Psoas muscle (tissue), 8 donors: ENCODE results near the gene FGFBP2. TPM values are rescaled to one million over a fixed set of nuclear protein-coding genes. Genes with fewer than 3 reads are reported as not detected.

Experiments
- ATAC-seq, 4 donors: fragments of 200-7000 bp; cut with Tn5 transposase; one replicate each; pipeline ENCODE4 v1.9.1; 2020; ENCODE audit warnings: moderate library complexity in 3 of 4, mild to moderate bottlenecking in 2 of 4
- DNase-seq, 2 donors: peaks; one replicate each; pipeline ENCODE4 v3.0.0-alpha.2; 2020
- H3K27ac ChIP-seq: fragments of 200-600 bp; one replicate; pipeline ENCODE4 v1.8.0; 2022
- H3K27me3 ChIP-seq, 3 donors: fragments of 200-600 bp in 1 of 3; one replicate each; pipeline versions ENCODE4 v1.6.1 to v1.8.0; 2013 to 2022; ENCODE audit warnings: low read length in 2 of 3, mild to moderate bottlenecking in 2 of 3, moderate library complexity in 1 of 3; ENCODE audit not compliant: insufficient read depth in 3 of 3
- H3K36me3 ChIP-seq, 2 donors: fragments of 200-600 bp in 1 of 2; one replicate each; pipeline versions ENCODE4 v1.6.1 to v1.8.0; 2013 to 2022; ENCODE audit warnings: low read depth in 1 of 2, mild to moderate bottlenecking in 1 of 2, moderate library complexity in 1 of 2; ENCODE audit not compliant: insufficient read depth in 1 of 2
- H3K4me1 ChIP-seq: fragments of 200-600 bp; one replicate; pipeline ENCODE4 v1.8.0; 2022
- H3K4me3 ChIP-seq: fragments of 200-600 bp; one replicate; pipeline ENCODE4 v1.8.0; 2022; ENCODE audit warnings: mild to moderate bottlenecking
- H3K9me3 ChIP-seq: fragments of 200-600 bp; one replicate; pipeline ENCODE4 v1.8.0; 2022
- WGBS, 3 donors: extraction: QIAGEN DNeasy Blood & Tissue Kit; methylation state at CpG; one replicate each; pipeline versions ENCODE4 v1.1.6 to v1.1.7; 2013; 5-methylcytosine and 5-hydroxymethylcytosine counted together
- intact Hi-C, 2 donors: fragments of 100-400 bp; cut with DNase I; formaldehyde crosslinking; loops; one replicate each; pipeline versions ENCODE4 v1.11.0 to v1.14.2; 2022
- polyA plus RNA-seq, 3 donors: library from polyadenylated mRNA; stranded (reverse); fragments of 200-250 nt; gene quantifications; one replicate each; pipeline ENCODE4 v1.2.3, GENCODE V29; 2013
- total RNA-seq, 4 donors: library from RNA; stranded (reverse); fragmentation: NEBNext Ultra II Directional in 2 of 4; extraction: Animal tissue kit (Norgen Biotek cat#: 25700) in 2 of 4; gene quantifications; one replicate each; pipeline versions ENCODE4 v1.2.1 to v1.2.4, GENCODE V29; 2021 to 2023
- TF ChIP-seq, protein P1 (sequence below): fragments of 200-600 bp; IDR thresholded peaks from one replicate; pipeline ENCODE4 v1.8.0; 2022; ENCODE audit warnings: antibody characterized with exemption
- donor health status: healthy with polysubstance abuse.
- donor health status: DM: no; HTN: no; CAD: no; lungs with moderate emphysema.
- donor health status: Bipolar disorder and iron deficiency.
- donor health status: healthy.
- donor health status: DM: yes; HTN: yes; CAD: no.
- donor health status: DM: no; HTN: no; CAD: no.
- donor health status: DM: no; HTN: no; CAD: no.
- donor health status: DM: yes; HTN: yes; CAD: no.

Gene FGFBP2
- total and polyA plus RNA-seq, 7 donors, result 0.18 to 1.4 (median 0.37) TPM

GRCh38 chr4:15938640-15939039 lies 24.3 kb downstream of the FGFBP2 start, which contains the start of gene FGFBP1:
Gene FGFBP1 (minus strand): TSS chr4:15938740. CDS start chr4:15936632, 2,108 bp downstream.
- no peaks in the 10 kb centered on the region for H3K4me1 ChIP-seq
- intact Hi-C loops, result no loop called here
- H3K9me3 ChIP-seq, result no peaks in the 10 kb centered on the region
- H3K27me3 ChIP-seq, result no peaks in the 10 kb centered on the region
- H3K36me3 ChIP-seq, result no peaks in the 10 kb centered on the region
- H3K27ac ChIP-seq, result no peak within 1 kb of the TSS
- H3K4me3 ChIP-seq, result no peak within 1 kb of the TSS
- TF ChIP-seq, protein P1, sequence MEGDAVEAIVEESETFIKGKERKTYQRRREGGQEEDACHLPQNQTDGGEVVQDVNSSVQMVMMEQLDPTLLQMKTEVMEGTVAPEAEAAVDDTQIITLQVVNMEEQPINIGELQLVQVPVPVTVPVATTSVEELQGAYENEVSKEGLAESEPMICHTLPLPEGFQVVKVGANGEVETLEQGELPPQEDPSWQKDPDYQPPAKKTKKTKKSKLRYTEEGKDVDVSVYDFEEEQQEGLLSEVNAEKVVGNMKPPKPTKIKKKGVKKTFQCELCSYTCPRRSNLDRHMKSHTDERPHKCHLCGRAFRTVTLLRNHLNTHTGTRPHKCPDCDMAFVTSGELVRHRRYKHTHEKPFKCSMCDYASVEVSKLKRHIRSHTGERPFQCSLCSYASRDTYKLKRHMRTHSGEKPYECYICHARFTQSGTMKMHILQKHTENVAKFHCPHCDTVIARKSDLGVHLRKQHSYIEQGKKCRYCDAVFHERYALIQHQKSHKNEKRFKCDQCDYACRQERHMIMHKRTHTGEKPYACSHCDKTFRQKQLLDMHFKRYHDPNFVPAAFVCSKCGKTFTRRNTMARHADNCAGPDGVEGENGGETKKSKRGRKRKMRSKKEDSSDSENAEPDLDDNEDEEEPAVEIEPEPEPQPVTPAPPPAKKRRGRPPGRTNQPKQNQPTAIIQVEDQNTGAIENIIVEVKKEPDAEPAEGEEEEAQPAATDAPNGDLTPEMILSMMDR, result no peak
- no peak for ATAC-seq
- WGBS, 3 donors, result 76 to 77% (median 77%) methylated on average over 4 of the region's 4 CpGs
- no peak for DNase-seq

DNA sequence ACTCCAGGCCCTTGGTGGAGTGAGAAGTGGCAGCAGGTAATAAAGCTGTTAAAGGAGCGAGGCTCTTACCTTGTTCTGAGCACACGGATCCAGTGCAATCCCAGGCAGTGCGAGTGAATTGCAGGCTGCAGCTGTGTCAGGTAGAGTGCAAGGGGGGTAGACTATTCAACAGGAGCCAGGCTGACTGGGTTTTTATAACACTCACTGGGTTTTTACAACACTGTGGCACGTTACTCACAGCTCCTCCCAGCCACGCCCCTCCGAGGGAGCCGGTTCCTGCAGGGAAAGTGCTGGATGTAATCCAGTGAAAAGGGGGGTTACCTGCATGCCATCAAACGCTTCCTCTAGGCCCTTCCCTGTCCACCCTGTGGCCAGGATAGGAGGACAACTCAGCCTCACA lies 24.8 kb downstream of the FGFBP2 start:
- Histone ChIP-seq H3K36me3 (no peaks in the 10 kb centered on the region), H3K4me3 (no peak overlapping the region), H3K4me1 (no peaks in the 10 kb centered on the region), H3K27ac (no peak overlapping the region), H3K27me3 (no peaks in the 10 kb centered on the region), H3K9me3 (no peaks in the 10 kb centered on the region)
- WGBS, 3 donors, result 44 to 47% (median 47%) methylated on average over 8 of the region's 8 CpGs
- DNase-seq, result no peak
- no peak for ATAC-seq
- TF ChIP-seq, protein P1, result no peak
- intact Hi-C loops, result no loop called here

DNA sequence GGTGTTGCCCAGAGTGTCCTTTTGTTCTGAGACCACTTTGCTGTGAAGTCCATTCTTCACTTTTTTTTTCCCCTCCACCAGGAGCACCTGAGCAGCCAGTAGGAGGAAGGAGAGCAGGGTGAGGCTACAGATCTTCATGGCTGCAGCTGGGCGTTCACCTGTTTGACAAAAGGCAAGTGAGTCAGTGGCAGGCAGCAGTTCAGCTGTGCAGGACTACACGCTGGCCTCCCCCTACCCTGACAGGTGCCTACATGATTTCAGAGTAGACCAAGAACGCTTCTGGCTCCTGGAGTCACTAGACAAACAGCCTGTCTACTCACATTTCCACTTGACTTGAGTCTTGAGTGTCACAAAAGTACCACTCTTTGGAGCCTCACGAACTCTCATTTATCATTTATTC lies 26.5 kb downstream of the FGFBP2 start:
- TF ChIP-seq, protein P1, result no peak
- DNase-seq, result no peak
- no peaks in the 10 kb centered on the region for H3K9me3 ChIP-seq
- no peak overlapping the region for H3K27ac ChIP-seq
- peaks cover 0 to 2% (median 0%) of the 10 kb centered on the region in 3 donors for H3K27me3 ChIP-seq
- no peak overlapping the region for H3K4me3 ChIP-seq
- no peak for ATAC-seq
- H3K4me1 ChIP-seq, result no peaks in the 10 kb centered on the region
- intact Hi-C loops, result no loop called here
- H3K36me3 ChIP-seq, result no peaks in the 10 kb centered on the region
- 55 to 66% (median 57%) methylated on average over 4 of the region's 4 CpGs for WGBS, 3 donors

DNA sequence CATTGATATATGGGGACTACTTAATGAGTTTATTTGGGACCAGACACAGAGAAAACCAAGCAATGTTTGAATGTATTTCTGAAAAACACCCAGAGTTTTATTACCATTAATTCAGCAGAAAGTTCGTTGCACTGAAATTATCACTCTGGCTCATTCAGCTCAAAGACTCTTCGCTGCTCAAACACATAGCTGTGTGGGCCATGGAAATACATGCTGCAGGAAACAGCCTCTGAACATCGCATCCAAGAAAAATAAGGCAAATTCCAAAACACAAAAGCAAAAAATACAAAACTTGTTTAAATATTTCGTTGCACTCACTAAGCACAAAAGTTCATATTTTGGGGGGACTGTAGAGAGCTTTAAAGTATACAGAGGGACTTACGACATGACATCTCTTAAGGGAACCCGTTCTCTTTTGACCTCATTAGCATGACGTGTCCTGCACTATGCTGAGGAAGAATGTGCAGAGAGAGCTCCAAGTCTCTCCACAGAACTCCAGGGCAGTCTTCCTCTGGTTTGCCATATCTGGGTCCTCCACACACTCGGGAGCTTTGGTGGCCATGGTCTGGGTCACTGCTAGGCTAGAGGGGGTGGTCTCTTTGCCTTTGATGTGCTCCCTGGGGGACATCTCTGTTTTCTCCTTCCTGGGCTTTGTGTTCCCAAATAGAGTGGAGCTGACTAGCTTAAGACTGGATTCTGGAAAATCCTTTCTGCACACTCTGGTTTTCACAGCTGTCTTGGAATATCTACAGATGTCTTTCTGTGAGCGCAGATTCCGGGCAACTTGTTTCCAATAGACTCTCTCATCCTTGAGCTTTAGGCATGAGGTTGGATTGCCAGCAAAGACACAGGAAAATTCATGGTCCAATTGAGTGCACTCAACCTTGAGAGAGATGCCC lies 27.2 kb downstream of the FGFBP2 start:
- H3K27me3 ChIP-seq, result peaks cover 0 to 2% (median 0%) of the 10 kb centered on the region in 3 donors
- no peaks in the 10 kb centered on the region for H3K4me1 ChIP-seq
- no peaks in the 10 kb centered on the region for H3K36me3 ChIP-seq
- H3K9me3 ChIP-seq, result no peaks in the 10 kb centered on the region
- WGBS, 3 donors, result 31 to 51% (median 32%) methylated on average over 10 of the region's 10 CpGs
- intact Hi-C loops, result no loop called here
- DNase-seq, result no peak
- TF ChIP-seq, protein P1, result no peak
- H3K27ac ChIP-seq, result no peak overlapping the region
- H3K4me3 ChIP-seq, result no peak overlapping the region
- no peak for ATAC-seq
